ENCODE measurements around the gene BMPR1B.
"Not testable (repeated sequence)": the region's sequence is repeated elsewhere in the genome, so short reads cannot be mapped to it uniquely, and the experiment has no call there.

The BMPR1B gene

GRCh38 chr4:95139424-95139823, 381.7 kb downstream of the BMPR1B start:
- in situ Hi-C loops (cut with MboI; ENCODE audit: low sequenced_read_pairs); H3K4me3 ChIP-seq: not testable (repeated sequence)

GRCh38 chr4:95141361-95141760, 383.6 kb downstream of the BMPR1B start:
- in situ Hi-C loops (cut with MboI; ENCODE audit: low sequenced_read_pairs): no loop called here
- no peaks in the 10 kb centered on the region for H3K9me3 ChIP-seq
- H3K36me3 ChIP-seq (replicated peaks): no peaks in the 10 kb centered on the region
- H3K4me3 ChIP-seq: no peak overlapping the region
- no peaks in the 10 kb centered on the region for H3K27me3 ChIP-seq (ENCODE audit: low read depth)
- H3K4me1 ChIP-seq: no peaks in the 10 kb centered on the region
- DNase-seq (ENCODE audit: low spot score in 2 of 2): no peak

More at GRCh38 chr4:95139424-95139823, 381.7 kb downstream of the BMPR1B start:
- not testable (repeated sequence) for H3K9me3 ChIP-seq; DNase-seq (ENCODE audit: low spot score in 2 of 2); H3K4me1 ChIP-seq; H3K36me3 ChIP-seq (replicated peaks); H3K27me3 ChIP-seq (ENCODE audit: low read depth)

GRCh38 chr4:95142932-95143331, 385.2 kb downstream of the BMPR1B start:
- no peaks in the 10 kb centered on the region for H3K36me3 ChIP-seq (replicated peaks)
- no peaks in the 10 kb centered on the region for H3K4me1 ChIP-seq
- H3K27me3 ChIP-seq (ENCODE audit: low read depth): no peaks in the 10 kb centered on the region
- in situ Hi-C loops (cut with MboI; ENCODE audit: low sequenced_read_pairs): no loop called here
- DNase-seq (ENCODE audit: low spot score in 2 of 2): no peak
- H3K9me3 ChIP-seq: no peaks in the 10 kb centered on the region
- no peak overlapping the region for H3K4me3 ChIP-seq

GRCh38 chr4:95151255-95151654, 393.5 kb downstream of the BMPR1B start:
- no peaks in the 10 kb centered on the region for H3K36me3 ChIP-seq (replicated peaks)
- in situ Hi-C loops (cut with MboI; ENCODE audit: low sequenced_read_pairs): loop anchor here (25.0 kb wide), 1 partner anchor 486 kb away; no protein-coding TSS in a partner anchor
- no peak overlapping the region for H3K4me3 ChIP-seq
- no peaks in the 10 kb centered on the region for H3K4me1 ChIP-seq
- H3K9me3 ChIP-seq: no peaks in the 10 kb centered on the region
- DNase-seq (ENCODE audit: low spot score in 2 of 2): no peak
- H3K27me3 ChIP-seq (ENCODE audit: low read depth): no peaks in the 10 kb centered on the region

GRCh38 chr4:95153182-95153581, 395.4 kb downstream of the BMPR1B start:
- Histone ChIP-seq H3K4me1 (no peaks in the 10 kb centered on the region), H3K9me3 (no peaks in the 10 kb centered on the region), H3K4me3 (no peak overlapping the region), H3K27me3 (ENCODE audit: low read depth) (no peaks in the 10 kb centered on the region), H3K36me3 (replicated peaks) (no peaks in the 10 kb centered on the region)
- in situ Hi-C loops (cut with MboI; ENCODE audit: low sequenced_read_pairs): loop anchor here (25.0 kb wide), 1 partner anchor 484 kb away; no protein-coding TSS in a partner anchor
- DNase-seq (ENCODE audit: low spot score in 2 of 2): no peak

- Histone ChIP-seq H3K4me3 (no peak overlapping the region), H3K9me3 (no peaks in the 10 kb centered on the region), H3K4me1 (no peaks in the 10 kb centered on the region; the same call in 1 of the 2 replicates), H3K27me3 (ENCODE audit: low read depth) (no peaks in the 10 kb centered on the region), H3K36me3 (replicated peaks) (no peaks in the 10 kb centered on the region)
- DNase-seq (ENCODE audit: low spot score in 2 of 2): peak in 1 of 2 experiments; percentile 28
- in situ Hi-C loops (cut with MboI; ENCODE audit: low sequenced_read_pairs): loop anchor here (25.0 kb wide), 1 partner anchor 481 kb away; no protein-coding TSS in a partner anchor
Observed at GRCh38 chr4:95155759-95156451, 398.1 kb downstream of the BMPR1B start.

- H3K4me3 ChIP-seq: no peak overlapping the region
- H3K27me3 ChIP-seq (ENCODE audit: low read depth): no peaks in the 10 kb centered on the region
- in situ Hi-C loops (cut with MboI; ENCODE audit: low sequenced_read_pairs): loop anchor here (25.0 kb wide), 1 partner anchor 481 kb away; no protein-coding TSS in a partner anchor
- H3K4me1 ChIP-seq: no peaks in the 10 kb centered on the region; the same call in 1 of the 2 replicates
- DNase-seq (ENCODE audit: low spot score in 2 of 2): no peak
- H3K36me3 ChIP-seq (replicated peaks): no peaks in the 10 kb centered on the region
- H3K9me3 ChIP-seq: no peaks in the 10 kb centered on the region
Observed at GRCh38 chr4:95156452-95156765, 398.7 kb downstream of the BMPR1B start.

GRCh38 chr4:95157596-95157995, 399.8 kb downstream of the BMPR1B start:
- H3K9me3 ChIP-seq: no peaks in the 10 kb centered on the region
- no peak overlapping the region for H3K4me3 ChIP-seq
- no peaks in the 10 kb centered on the region; the same call in 1 of the 2 replicates for H3K4me1 ChIP-seq
- DNase-seq (ENCODE audit: low spot score in 2 of 2): no peak
- no peaks in the 10 kb centered on the region for H3K27me3 ChIP-seq (ENCODE audit: low read depth)
- H3K36me3 ChIP-seq (replicated peaks): no peaks in the 10 kb centered on the region
- in situ Hi-C loops (cut with MboI; ENCODE audit: low sequenced_read_pairs): loop anchor here (25.0 kb wide), 1 partner anchor 480 kb away; no protein-coding TSS in a partner anchor

GRCh38 chr4:95158045-95158444, 400.3 kb downstream of the BMPR1B start:
- DNase-seq (ENCODE audit: low spot score in 2 of 2): no peak
- no peaks in the 10 kb centered on the region for H3K9me3 ChIP-seq
- H3K27me3 ChIP-seq (ENCODE audit: low read depth): no peaks in the 10 kb centered on the region
- no peaks in the 10 kb centered on the region for H3K36me3 ChIP-seq (replicated peaks)
- no peaks in the 10 kb centered on the region; the same call in 1 of the 2 replicates for H3K4me1 ChIP-seq
- H3K4me3 ChIP-seq: no peak overlapping the region
- in situ Hi-C loops (cut with MboI; ENCODE audit: low sequenced_read_pairs): loop anchor here (25.0 kb wide), 1 partner anchor 479 kb away; no protein-coding TSS in a partner anchor

- Histone ChIP-seq H3K4me1 (no peaks in the 10 kb centered on the region; the same call in 1 of the 2 replicates), H3K27me3 (ENCODE audit: low read depth) (no peaks in the 10 kb centered on the region), H3K36me3 (replicated peaks) (no peaks in the 10 kb centered on the region), H3K9me3 (no peaks in the 10 kb centered on the region), H3K4me3 (no peak overlapping the region)
- no peak for DNase-seq (ENCODE audit: low spot score in 2 of 2)
- in situ Hi-C loops (cut with MboI; ENCODE audit: low sequenced_read_pairs): loop anchor here (25.0 kb wide), 1 partner anchor 479 kb away; no protein-coding TSS in a partner anchor
Observed at GRCh38 chr4:95158626-95159025, 400.9 kb downstream of the BMPR1B start.

GRCh38 chr4:95159384-95159783, 401.6 kb downstream of the BMPR1B start:
- no peak for DNase-seq (ENCODE audit: low spot score in 2 of 2)
- no peaks in the 10 kb centered on the region; the same call in 1 of the 2 replicates for H3K4me1 ChIP-seq
- H3K9me3 ChIP-seq: no peaks in the 10 kb centered on the region
- no peaks in the 10 kb centered on the region for H3K36me3 ChIP-seq (replicated peaks)
- H3K27me3 ChIP-seq (ENCODE audit: low read depth): no peaks in the 10 kb centered on the region
- H3K4me3 ChIP-seq: no peak overlapping the region
- in situ Hi-C loops (cut with MboI; ENCODE audit: low sequenced_read_pairs): loop anchor here (25.0 kb wide), 1 partner anchor 478 kb away; no protein-coding TSS in a partner anchor

- DNase-seq (ENCODE audit: low spot score in 2 of 2): no peak
- Histone ChIP-seq H3K4me3 (no peak overlapping the region), H3K27me3 (ENCODE audit: low read depth) (no peaks in the 10 kb centered on the region), H3K4me1 (no peaks in the 10 kb centered on the region; the same call in 1 of the 2 replicates), H3K36me3 (replicated peaks) (no peaks in the 10 kb centered on the region), H3K9me3 (no peaks in the 10 kb centered on the region)
- in situ Hi-C loops (cut with MboI; ENCODE audit: low sequenced_read_pairs): loop anchor here (25.0 kb wide), 1 partner anchor 475 kb away; no protein-coding TSS in a partner anchor
Observed at GRCh38 chr4:95161781-95162469, 404.2 kb downstream of the BMPR1B start.

GRCh38 chr4:95162867-95163266, 405.1 kb downstream of the BMPR1B start:
- no peaks in the 10 kb centered on the region; the same call in 1 of the 2 replicates for H3K4me1 ChIP-seq
- in situ Hi-C loops (cut with MboI; ENCODE audit: low sequenced_read_pairs): loop anchor here (25.0 kb wide), 1 partner anchor 474 kb away; no protein-coding TSS in a partner anchor
- no peaks in the 10 kb centered on the region for H3K9me3 ChIP-seq
- no peak overlapping the region for H3K4me3 ChIP-seq
- H3K27me3 ChIP-seq (ENCODE audit: low read depth): no peaks in the 10 kb centered on the region
- no peaks in the 10 kb centered on the region for H3K36me3 ChIP-seq (replicated peaks)
- no peak for DNase-seq (ENCODE audit: low spot score in 2 of 2)

Data from HAP-1 (cell line).